Left lung (tissue), 10 donors: ENCODE data around the gene CHSY3. TPM values are rescaled to one million over a fixed set of nuclear protein-coding genes. Genes with fewer than 3 reads are reported as not detected.

Source experiments
- ATAC-seq: fragments of 200-7000 bp; cut with Tn5 transposase; one replicate; pipeline ENCODE4 v1.9.1; 2020; ENCODE audit warnings: moderate library complexity
- DNase-seq, 4 donors: peaks; one replicate each; pipeline ENCODE4 v3.0.0-alpha.2; 2013 to 2020
- H3K27ac ChIP-seq, 2 donors: fragments of 200-600 bp; sonication (generic) in 1 of 2; one replicate each; pipeline versions ENCODE4 v1.5.0 to v1.8.0; 2020 to 2021
- H3K27me3 ChIP-seq, 2 donors: fragments of 200-600 bp; sonication (generic) in 1 of 2; one replicate each; pipeline versions ENCODE4 v1.5.0 to v1.8.0; 2020 to 2021
- H3K36me3 ChIP-seq, 2 donors: fragments of 200-600 bp; sonication (generic) in 1 of 2; one replicate each; pipeline versions ENCODE4 v1.5.0 to v1.8.0; 2020 to 2021
- H3K4me1 ChIP-seq, 2 donors: fragments of 200-600 bp; one replicate each; pipeline ENCODE4 v1.8.0; 2021
- H3K4me3 ChIP-seq, 2 donors: fragments of 200-600 bp; sonication (generic) in 1 of 2; one replicate each; pipeline versions ENCODE4 v1.5.0 to v1.8.0; 2020 to 2021; ENCODE audit warnings: mild to moderate bottlenecking in 1 of 2
- H3K9me3 ChIP-seq, 2 donors: fragments of 200-600 bp; sonication (generic) in 1 of 2; one replicate each; pipeline versions ENCODE4 v1.5.0 to v1.8.0; 2020 to 2021
- CTCF ChIP-seq, 2 donors: fragments of 200-600 bp; sonication (generic) in 1 of 2; IDR thresholded peaks; one replicate each; pipeline versions ENCODE4 v1.5.0 to v1.8.0; 2021; ENCODE audit warnings: antibody characterized with exemption in 2 of 2
- intact Hi-C, 2 donors: fragments of 100-400 bp; cut with DNase I; formaldehyde crosslinking; loops; one replicate each; pipeline versions ENCODE4 v1.11.2 to v1.14.2; 2022
- polyA plus RNA-seq, 6 donors: library from polyadenylated mRNA; unstranded; fragments of 120-200 nt; gene quantifications; one replicate each; pipeline ENCODE4 v1.2.1, GENCODE V29; 2013; ENCODE audit not compliant: insufficient read length in 6 of 6
- total RNA-seq, 2 donors: library from RNA; stranded (reverse); fragmentation: NEBNext Ultra II Directional; extraction: Animal tissue kit (Norgen Biotek cat#: 25700); gene quantifications; one replicate each; pipeline ENCODE4 v1.2.1, GENCODE V29; 2021
- donor health status: DM: no; HTN: yes; CAD: no.
- donor health status: DM: no; HTN: no; CAD: no.

The CHSY3 gene
- total and polyA plus RNA-seq, 8 donors, result 5.0 to 10.1 (median 6.9) TPM

GRCh38 chr5:130065617-130066016 lies 161.4 kb downstream of the CHSY3 start:
- DNase-seq, result no peak
- no peak for TF ChIP-seq CTCF (IDR thresholded peaks at IDR 0.05)
- Histone ChIP-seq H3K4me3 (no peak overlapping the region), H3K4me1 (no peaks in the 10 kb centered on the region), H3K27me3 (no peaks in the 10 kb centered on the region), H3K9me3 (no peaks in the 10 kb centered on the region), H3K27ac (no peak overlapping the region), H3K36me3 (no peaks in the 10 kb centered on the region)
- no peak for ATAC-seq
- intact Hi-C loops, result no loop called here

- no peaks in the 10 kb centered on the region for H3K4me1 ChIP-seq
- TF ChIP-seq CTCF (IDR thresholded peaks at IDR 0.05), result no peak
- ATAC-seq, result peak; percentile 28
- H3K4me3 ChIP-seq, result no peak overlapping the region
- H3K27me3 ChIP-seq, result no peaks in the 10 kb centered on the region
- H3K27ac ChIP-seq, result peak overlapping the region in 1 of 2 donors; percentile 20
- no peak for DNase-seq
- H3K9me3 ChIP-seq, result no peaks in the 10 kb centered on the region
- intact Hi-C loops, result no loop called here
- no peaks in the 10 kb centered on the region for H3K36me3 ChIP-seq
These were observed 162.4 kb downstream of the CHSY3 start for GRCh38 chr5:130066644-130067043.

- H3K36me3 ChIP-seq, result no peaks in the 10 kb centered on the region
- H3K4me3 ChIP-seq, result no peak overlapping the region
- no peaks in the 10 kb centered on the region for H3K9me3 ChIP-seq
- ATAC-seq, result peak; percentile 94
- intact Hi-C loops, result no loop called here
- peak in 1 of 4 donors; percentile 7 for DNase-seq
- H3K4me1 ChIP-seq, result no peaks in the 10 kb centered on the region
- TF ChIP-seq CTCF (IDR thresholded peaks at IDR 0.05), result no peak
- peak overlapping the region in 1 of 2 donors; percentile 39 for H3K27ac ChIP-seq
- no peaks in the 10 kb centered on the region for H3K27me3 ChIP-seq
These were observed 163.1 kb downstream of the CHSY3 start for GRCh38 chr5:130067364-130067763.

GRCh38 chr5:130068101-130068500 lies 163.8 kb downstream of the CHSY3 start:
- no peaks in the 10 kb centered on the region for H3K27me3 ChIP-seq
- TF ChIP-seq CTCF (IDR thresholded peaks at IDR 0.05), result no peak
- DNase-seq (no peak), ATAC-seq (no peak)
- H3K4me3 ChIP-seq, result no peak overlapping the region
- no peaks in the 10 kb centered on the region for H3K36me3 ChIP-seq
- no peaks in the 10 kb centered on the region for H3K9me3 ChIP-seq
- intact Hi-C loops, result no loop called here
- H3K4me1 ChIP-seq, result no peaks in the 10 kb centered on the region
- H3K27ac ChIP-seq, result peak overlapping the region in 1 of 2 donors; percentile 39

- no peak for TF ChIP-seq CTCF (IDR thresholded peaks at IDR 0.05)
- ATAC-seq, result no peak
These were observed 164.7 kb downstream of the CHSY3 start for GRCh38 chr5:130068988-130069387.

More at GRCh38 chr5:130068988-130069387, 164.7 kb downstream of the CHSY3 start:
- intact Hi-C loops, result no loop called here
- H3K27ac ChIP-seq, result no peak overlapping the region
- no peak overlapping the region for H3K4me3 ChIP-seq
- H3K27me3 ChIP-seq, result no peaks in the 10 kb centered on the region
- no peaks in the 10 kb centered on the region for H3K9me3 ChIP-seq
- H3K4me1 ChIP-seq, result no peaks in the 10 kb centered on the region
- H3K36me3 ChIP-seq, result no peaks in the 10 kb centered on the region
- DNase-seq, result no peak
